Measurements from ENCODE around the gene ANOS1.
"Not testable (repeated sequence)": the region's sequence is repeated elsewhere in the genome, so short reads cannot be mapped to it uniquely, and the experiment has no call there.

Gene ANOS1

GRCh38 chrX:8731559-8732395 lies at the start of gene ANOS1:
Gene ANOS1, minus strand, starts transcription at chrX:8732137. Its CDS starts 101 bp downstream, at chrX:8732036.
- DNase-seq (ENCODE audit: low read depth in 2 of 3, low spot score in 1 of 3): no peak

- no peak for DNase-seq (ENCODE audit: low read depth in 2 of 3, low spot score in 1 of 3)
These were observed 41.2 kb upstream of the ANOS1 start for GRCh38 chrX:8773117-8773516.

- DNase-seq (ENCODE audit: low read depth in 2 of 3, low spot score in 1 of 3): no peak
These were observed 28.1 kb upstream of the ANOS1 start for GRCh38 chrX:8760021-8760420.

- not testable (repeated sequence) for DNase-seq (ENCODE audit: low read depth in 2 of 3, low spot score in 1 of 3)
These were observed 26.8 kb upstream of the ANOS1 start for GRCh38 chrX:8758706-8759105.

- DNase-seq (ENCODE audit: low read depth in 2 of 3, low spot score in 1 of 3): not testable (repeated sequence)
These were observed 25.9 kb upstream of the ANOS1 start for GRCh38 chrX:8757609-8758389.

GRCh38 chrX:8755813-8756212 lies 23.9 kb upstream of the ANOS1 start:
- DNase-seq (ENCODE audit: low read depth in 2 of 3, low spot score in 1 of 3): no peak

- DNase-seq (ENCODE audit: low read depth in 2 of 3, low spot score in 1 of 3): no peak
These were observed 23.2 kb upstream of the ANOS1 start for GRCh38 chrX:8755116-8755515.

- no peak for DNase-seq (ENCODE audit: low read depth in 2 of 3, low spot score in 1 of 3)
These were observed 17.8 kb upstream of the ANOS1 start for GRCh38 chrX:8749697-8750096.

- DNase-seq (ENCODE audit: low read depth in 2 of 3, low spot score in 1 of 3): no peak
These were observed 16.9 kb upstream of the ANOS1 start for GRCh38 chrX:8748855-8749254.

- DNase-seq (ENCODE audit: low read depth in 2 of 3, low spot score in 1 of 3): peak in 2 of 3 donors; percentile 33 to 47
These were observed 11.3 kb upstream of the ANOS1 start for GRCh38 chrX:8743126-8743732.

- no peak for DNase-seq (ENCODE audit: low read depth in 2 of 3, low spot score in 1 of 3)
These were observed 10.0 kb upstream of the ANOS1 start for GRCh38 chrX:8741981-8742380.

GRCh38 chrX:8738588-8739189 lies 6.8 kb upstream of the ANOS1 start:
- peak in 1 of 3 donors; percentile 24 for DNase-seq (ENCODE audit: low read depth in 2 of 3, low spot score in 1 of 3)

GRCh38 chrX:8737883-8738282 lies 5.9 kb upstream of the ANOS1 start:
- no peak for DNase-seq (ENCODE audit: low read depth in 2 of 3, low spot score in 1 of 3)

- DNase-seq (ENCODE audit: low read depth in 2 of 3, low spot score in 1 of 3): no peak
These were observed 952 bp downstream of the ANOS1 start for GRCh38 chrX:8730812-8731558.

GRCh38 chrX:8729811-8730210 lies 2.1 kb downstream of the ANOS1 start:
- no peak for DNase-seq (ENCODE audit: low read depth in 2 of 3, low spot score in 1 of 3)

- DNase-seq (ENCODE audit: low read depth in 2 of 3, low spot score in 1 of 3): no peak
These were observed 2.9 kb downstream of the ANOS1 start for GRCh38 chrX:8728932-8729535.

GRCh38 chrX:8726031-8726652 lies 5.8 kb downstream of the ANOS1 start:
- DNase-seq (ENCODE audit: low read depth in 2 of 3, low spot score in 1 of 3): no peak

GRCh38 chrX:8724300-8724699 lies 7.6 kb downstream of the ANOS1 start:
- DNase-seq (ENCODE audit: low read depth in 2 of 3, low spot score in 1 of 3): no peak

- no peak for DNase-seq (ENCODE audit: low read depth in 2 of 3, low spot score in 1 of 3)
These were observed 10.4 kb downstream of the ANOS1 start for GRCh38 chrX:8721536-8721935.

- no peak for DNase-seq (ENCODE audit: low read depth in 2 of 3, low spot score in 1 of 3)
These were observed 11.8 kb downstream of the ANOS1 start for GRCh38 chrX:8720136-8720535.
